HepG2 (cell line): ENCODE data around the gene MAP3K2. TPM values are rescaled to one million over a fixed set of nuclear protein-coding genes. Genes with fewer than 3 reads are reported as not detected.

Experiments
- FIP1L1 ChIP-seq: fragments of 200-400 bp; formaldehyde crosslinking; IDR thresholded peaks from 2 replicates; pipeline ENCODE4 v1.6.1; 2018; ENCODE audit warnings: low read depth, mild to moderate bottlenecking, low read length, moderate library complexity, borderline replicate concordance; ENCODE audit not compliant: insufficient read depth
- HMG20B ChIP-seq: conservative IDR thresholded peaks from 2 replicates; pipeline ENCODE4 v1.6.1; 2016; ENCODE audit warnings: missing genetic modification reagents, missing compliant biosample characterization
- RFX5 ChIP-seq: IDR thresholded peaks from 2 replicates; pipeline ENCODE4 v1.6.1; 2011; ENCODE audit warnings: low read depth, low read length, improper control_type of control experiment
- SKI ChIP-seq: fragments of 450-650 bp; IDR thresholded peaks from one replicate; pipeline ENCODE4 v1.6.1; 2018; ENCODE audit warnings: mild to moderate bottlenecking; ENCODE audit not compliant: partially characterized antibody
- TBX3 ChIP-seq: fragments of 450-650 bp; IDR thresholded peaks from 2 replicates; pipeline ENCODE4 v1.6.1; 2017; ENCODE audit warnings: antibody characterized with exemption, mild to moderate bottlenecking, inconsistent platforms, borderline replicate concordance
- ZFP36L2 ChIP-seq: sonication (generic); formaldehyde crosslinking; IDR thresholded peaks from 2 replicates; pipeline ENCODE4 v1.4.0; 2020; ENCODE audit warnings: missing genetic modification reagents
- ZFP37 ChIP-seq: sonication (generic); formaldehyde crosslinking; IDR thresholded peaks from 2 replicates; pipeline ENCODE4 v1.4.0; 2020; ENCODE audit warnings: missing genetic modification reagents, borderline replicate concordance
- ZNF441 ChIP-seq: sonication (generic); formaldehyde crosslinking; IDR thresholded peaks from 2 replicates; pipeline ENCODE4 v1.7.0; 2021; ENCODE audit warnings: missing genetic modification reagents, borderline replicate concordance
- ZNF768 ChIP-seq: sonication (generic); formaldehyde crosslinking; IDR thresholded peaks from 2 replicates; pipeline ENCODE4 v1.4.0; 2020; ENCODE audit warnings: missing genetic modification reagents
- ZNF841 ChIP-seq: sonication (generic); formaldehyde crosslinking; IDR thresholded peaks from 2 replicates; pipeline ENCODE4 v1.8.1; 2023; ENCODE audit warnings: missing genetic modification reagents, borderline replicate concordance
- ZNF891 ChIP-seq: sonication (generic); formaldehyde crosslinking; IDR thresholded peaks from 2 replicates; pipeline ENCODE4 v1.5.0; 2020; ENCODE audit warnings: mild to moderate bottlenecking, missing genetic modification reagents
- ZZZ3 ChIP-seq: sonication (generic); formaldehyde crosslinking; IDR thresholded peaks from 2 replicates; pipeline ENCODE4 v1.4.0; 2020; ENCODE audit warnings: missing genetic modification reagents, mild to moderate bottlenecking, borderline replicate concordance
- polyA plus RNA-seq, 8 experiments: library from polyadenylated mRNA; depleted of rRNA in 3 of 8; stranded (reverse) in 7 of 8; unstranded in 1 of 8; fragments of >200 nt; fragmentation: Illumina TruSeq in 4 of 8; extraction: Trizol in 4 of 8; gene quantifications; 2 replicates each; pipeline versions ENCODE4 v1.2.1 to v1.2.3, GENCODE V29; 2011 to 2016; ENCODE audit warnings: low read depth in 4 of 8, missing spikeins in 1 of 8, mixed read lengths in 1 of 8; ENCODE audit not compliant: insufficient read depth in 1 of 8
- total RNA-seq, 5 experiments: library from RNA; depleted of rRNA; stranded (reverse); fragments of >200 nt; fragmentation: Illumina TruSeq; extraction: Trizol; gene quantifications; 2 replicates each; pipeline ENCODE4 v1.2.3, GENCODE V29; 2016; ENCODE audit warnings: low read depth in 1 of 5
- TF ChIP-seq, protein P1 (sequence below): sonication (generic); formaldehyde crosslinking; IDR thresholded peaks from 2 replicates; pipeline ENCODE4 v1.4.0; 2020; ENCODE audit warnings: missing genetic modification reagents
- TF ChIP-seq, protein P2 (sequence below): sonication (generic); formaldehyde crosslinking; IDR thresholded peaks from 2 replicates; pipeline ENCODE4 v1.9.0; 2022; ENCODE audit warnings: missing genetic modification reagents, mild to moderate bottlenecking, borderline replicate concordance
- TF ChIP-seq, protein P3 (sequence below): sonication (generic); formaldehyde crosslinking; IDR thresholded peaks from 2 replicates; pipeline ENCODE4 v1.5.0; 2020; ENCODE audit warnings: mild to moderate bottlenecking, missing genetic modification reagents
- TF ChIP-seq, protein P4 (sequence below): IDR thresholded peaks from 2 replicates; pipeline ENCODE4 v1.6.1; 2016; ENCODE audit warnings: control low read depth
- TF ChIP-seq, protein P5 (sequence below): sonication (generic); formaldehyde crosslinking; IDR thresholded peaks from 2 replicates; pipeline ENCODE4 v1.4.0; 2020; ENCODE audit warnings: missing genetic modification reagents
- TF ChIP-seq, protein P6 (sequence below): sonication (generic); formaldehyde crosslinking; IDR thresholded peaks from 2 replicates; pipeline ENCODE4 v1.5.0; 2020; ENCODE audit warnings: missing genetic modification reagents, mild to moderate bottlenecking, borderline replicate concordance

MAP3K2 gene
- total and polyA plus RNA-seq, 2 of the 13 experiments (the other 11 are each of a cell fraction or from before 2014, with no cell fraction given) = 12.2 to 37.2 TPM

DNA sequence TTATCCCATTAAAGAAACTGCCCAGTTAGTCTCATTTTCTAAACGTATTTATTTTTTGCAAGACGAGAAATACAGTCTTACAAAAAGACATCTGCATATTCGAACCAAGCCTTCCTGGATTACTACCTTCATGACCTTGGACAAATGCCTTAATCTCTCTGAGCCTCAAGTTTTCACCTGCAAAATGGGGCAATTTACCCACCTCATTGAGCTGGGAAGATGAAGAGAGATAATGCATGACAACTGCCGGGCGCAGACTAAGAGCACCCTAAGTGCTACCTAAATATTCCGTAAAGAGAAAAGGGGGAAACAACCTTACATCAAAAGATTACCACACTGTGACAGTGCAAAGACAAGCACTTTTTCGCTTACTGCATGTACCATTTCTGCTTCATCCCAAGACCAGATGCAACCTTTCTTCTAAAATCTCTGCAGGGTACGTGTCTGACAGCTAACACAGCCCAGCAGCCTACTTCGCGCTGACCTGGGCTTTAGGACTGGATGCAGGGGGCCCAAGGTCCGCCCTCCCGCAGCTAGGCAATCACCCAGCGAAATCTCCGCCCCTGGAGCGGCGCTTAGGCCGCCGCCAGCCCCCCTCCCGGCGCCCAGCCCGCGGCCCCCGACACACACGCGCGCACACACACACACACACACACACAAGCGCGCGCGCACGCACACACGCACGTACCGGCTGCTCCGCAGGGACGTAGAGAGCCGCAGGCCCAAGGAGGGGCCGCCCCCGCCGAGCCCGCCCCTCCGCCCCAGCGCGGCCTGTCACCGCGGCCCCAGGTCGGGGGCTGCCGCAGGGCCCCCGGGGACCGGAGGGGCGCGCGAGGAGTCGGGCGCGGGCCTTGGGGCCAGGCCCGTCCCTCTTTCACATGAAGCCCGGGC lies 766 bp downstream of the MAP3K2 start (continued):
- TF ChIP-seq, protein P1, sequence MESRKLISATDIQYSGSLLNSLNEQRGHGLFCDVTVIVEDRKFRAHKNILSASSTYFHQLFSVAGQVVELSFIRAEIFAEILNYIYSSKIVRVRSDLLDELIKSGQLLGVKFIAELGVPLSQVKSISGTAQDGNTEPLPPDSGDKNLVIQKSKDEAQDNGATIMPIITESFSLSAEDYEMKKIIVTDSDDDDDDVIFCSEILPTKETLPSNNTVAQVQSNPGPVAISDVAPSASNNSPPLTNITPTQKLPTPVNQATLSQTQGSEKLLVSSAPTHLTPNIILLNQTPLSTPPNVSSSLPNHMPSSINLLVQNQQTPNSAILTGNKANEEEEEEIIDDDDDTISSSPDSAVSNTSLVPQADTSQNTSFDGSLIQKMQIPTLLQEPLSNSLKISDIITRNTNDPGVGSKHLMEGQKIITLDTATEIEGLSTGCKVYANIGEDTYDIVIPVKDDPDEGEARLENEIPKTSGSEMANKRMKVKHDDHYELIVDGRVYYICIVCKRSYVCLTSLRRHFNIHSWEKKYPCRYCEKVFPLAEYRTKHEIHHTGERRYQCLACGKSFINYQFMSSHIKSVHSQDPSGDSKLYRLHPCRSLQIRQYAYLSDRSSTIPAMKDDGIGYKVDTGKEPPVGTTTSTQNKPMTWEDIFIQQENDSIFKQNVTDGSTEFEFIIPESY = no peak
- peak; percentile 47; the same call in 1 of the 2 replicates for TF ChIP-seq RFX5
- no peak for TF ChIP-seq TBX3
- no peak; the same call in 1 of the 2 replicates for TF ChIP-seq ZNF768 (CRISPR knock-in tag)
- TF ChIP-seq ZFP37 (CRISPR knock-in tag) = no peak
- TF ChIP-seq ZFP36L2 (CRISPR knock-in tag) = 0 out of 2 replicates have a peak, but pooled peaks have one; percentile 39
- TF ChIP-seq, protein P2, sequence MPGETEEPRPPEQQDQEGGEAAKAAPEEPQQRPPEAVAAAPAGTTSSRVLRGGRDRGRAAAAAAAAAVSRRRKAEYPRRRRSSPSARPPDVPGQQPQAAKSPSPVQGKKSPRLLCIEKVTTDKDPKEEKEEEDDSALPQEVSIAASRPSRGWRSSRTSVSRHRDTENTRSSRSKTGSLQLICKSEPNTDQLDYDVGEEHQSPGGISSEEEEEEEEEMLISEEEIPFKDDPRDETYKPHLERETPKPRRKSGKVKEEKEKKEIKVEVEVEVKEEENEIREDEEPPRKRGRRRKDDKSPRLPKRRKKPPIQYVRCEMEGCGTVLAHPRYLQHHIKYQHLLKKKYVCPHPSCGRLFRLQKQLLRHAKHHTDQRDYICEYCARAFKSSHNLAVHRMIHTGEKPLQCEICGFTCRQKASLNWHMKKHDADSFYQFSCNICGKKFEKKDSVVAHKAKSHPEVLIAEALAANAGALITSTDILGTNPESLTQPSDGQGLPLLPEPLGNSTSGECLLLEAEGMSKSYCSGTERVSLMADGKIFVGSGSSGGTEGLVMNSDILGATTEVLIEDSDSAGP (CRISPR knock-in tag) = no peak; the same call in 1 of the 2 replicates
- TF ChIP-seq, protein P3, sequence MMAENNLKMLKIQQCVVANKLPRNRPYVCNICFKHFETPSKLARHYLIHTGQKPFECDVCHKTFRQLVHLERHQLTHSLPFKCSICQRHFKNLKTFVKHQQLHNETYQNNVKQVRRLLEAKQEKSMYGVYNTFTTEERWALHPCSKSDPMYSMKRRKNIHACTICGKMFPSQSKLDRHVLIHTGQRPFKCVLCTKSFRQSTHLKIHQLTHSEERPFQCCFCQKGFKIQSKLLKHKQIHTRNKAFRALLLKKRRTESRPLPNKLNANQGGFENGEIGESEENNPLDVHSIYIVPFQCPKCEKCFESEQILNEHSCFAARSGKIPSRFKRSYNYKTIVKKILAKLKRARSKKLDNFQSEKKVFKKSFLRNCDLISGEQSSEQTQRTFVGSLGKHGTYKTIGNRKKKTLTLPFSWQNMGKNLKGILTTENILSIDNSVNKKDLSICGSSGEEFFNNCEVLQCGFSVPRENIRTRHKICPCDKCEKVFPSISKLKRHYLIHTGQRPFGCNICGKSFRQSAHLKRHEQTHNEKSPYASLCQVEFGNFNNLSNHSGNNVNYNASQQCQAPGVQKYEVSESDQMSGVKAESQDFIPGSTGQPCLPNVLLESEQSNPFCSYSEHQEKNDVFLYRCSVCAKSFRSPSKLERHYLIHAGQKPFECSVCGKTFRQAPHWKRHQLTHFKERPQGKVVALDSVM (CRISPR knock-in tag) = peak; percentile 11; the same call in 1 of the 2 replicates
- peak; percentile 73; the same call in 1 of the 2 replicates for TF ChIP-seq HMG20B (CRISPR knock-in tag)
- TF ChIP-seq ZNF441 = no peak; the same call in 1 of the 2 replicates
- no peak for TF ChIP-seq ZNF891 (CRISPR knock-in tag)
- peak; percentile 45 for TF ChIP-seq SKI
- TF ChIP-seq ZNF841 (CRISPR knock-in tag) = 0 out of 2 replicates have a peak, but pooled peaks have one; percentile 45
- TF ChIP-seq, protein P4, sequence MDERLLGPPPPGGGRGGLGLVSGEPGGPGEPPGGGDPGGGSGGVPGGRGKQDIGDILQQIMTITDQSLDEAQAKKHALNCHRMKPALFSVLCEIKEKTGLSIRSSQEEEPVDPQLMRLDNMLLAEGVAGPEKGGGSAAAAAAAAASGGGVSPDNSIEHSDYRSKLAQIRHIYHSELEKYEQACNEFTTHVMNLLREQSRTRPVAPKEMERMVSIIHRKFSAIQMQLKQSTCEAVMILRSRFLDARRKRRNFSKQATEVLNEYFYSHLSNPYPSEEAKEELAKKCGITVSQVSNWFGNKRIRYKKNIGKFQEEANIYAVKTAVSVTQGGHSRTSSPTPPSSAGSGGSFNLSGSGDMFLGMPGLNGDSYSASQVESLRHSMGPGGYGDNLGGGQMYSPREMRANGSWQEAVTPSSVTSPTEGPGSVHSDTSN (CRISPR knock-in tag) = no peak
- TF ChIP-seq, protein P5, sequence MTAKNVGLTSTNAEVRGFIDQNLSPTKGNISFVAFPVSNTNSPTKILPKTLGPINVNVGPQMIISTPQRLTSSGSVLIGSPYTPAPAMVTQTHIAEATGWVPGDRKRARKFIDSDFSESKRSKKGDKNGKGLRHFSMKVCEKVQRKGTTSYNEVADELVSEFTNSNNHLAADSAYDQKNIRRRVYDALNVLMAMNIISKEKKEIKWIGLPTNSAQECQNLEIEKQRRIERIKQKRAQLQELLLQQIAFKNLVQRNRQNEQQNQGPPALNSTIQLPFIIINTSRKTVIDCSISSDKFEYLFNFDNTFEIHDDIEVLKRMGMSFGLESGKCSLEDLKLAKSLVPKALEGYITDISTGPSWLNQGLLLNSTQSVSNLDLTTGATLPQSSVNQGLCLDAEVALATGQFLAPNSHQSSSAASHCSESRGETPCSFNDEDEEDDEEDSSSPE (CRISPR knock-in tag) = peak; percentile 69
- TF ChIP-seq ZZZ3 (CRISPR knock-in tag) = no peak
- TF ChIP-seq, protein P6, sequence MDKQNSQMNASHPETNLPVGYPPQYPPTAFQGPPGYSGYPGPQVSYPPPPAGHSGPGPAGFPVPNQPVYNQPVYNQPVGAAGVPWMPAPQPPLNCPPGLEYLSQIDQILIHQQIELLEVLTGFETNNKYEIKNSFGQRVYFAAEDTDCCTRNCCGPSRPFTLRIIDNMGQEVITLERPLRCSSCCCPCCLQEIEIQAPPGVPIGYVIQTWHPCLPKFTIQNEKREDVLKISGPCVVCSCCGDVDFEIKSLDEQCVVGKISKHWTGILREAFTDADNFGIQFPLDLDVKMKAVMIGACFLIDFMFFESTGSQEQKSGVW = no peak
- no peak for TF ChIP-seq FIP1L1
